WTC11 (cell line): Measurements from ENCODE around the gene OPALIN. TPM values are rescaled to one million over a fixed set of nuclear protein-coding genes. Genes with fewer than 3 reads are reported as not detected.

Source experiments
- ATAC-seq: fragments of 200-7000 bp; cut with Tn5 transposase; 2 replicates; pipeline ENCODE4 v1.10.0; 2021; ENCODE audit warnings: mild to moderate bottlenecking, moderate library complexity
- CTCF ChIA-PET: fragments of 300-600 bp; sonication (Branson Sonifier 250); formaldehyde crosslinking; loops from one replicate; lab custom pipeline; 2021; ENCODE audit warnings: antibody characterized with exemption; lab: Charles Lee
- POLR2A ChIA-PET: fragments of 350-600 bp; sonication (Branson Sonifier 250); formaldehyde crosslinking; loops from one replicate; lab custom pipeline; 2021; ENCODE audit warnings: antibody characterized with exemption; lab: Charles Lee
- DNase-seq: peaks from one replicate; pipeline ENCODE4 v3.0.0; 2021; ENCODE audit warnings: low spot score
- H3K27ac Mint-ChIP-seq: 2 replicates; pipeline ENCODE4 v1.8.0; 2021; ENCODE audit warnings: mixed read lengths
- H3K27me3 Mint-ChIP-seq: 2 replicates; pipeline ENCODE4 v1.8.0; 2021; ENCODE audit warnings: low read depth, mild to moderate bottlenecking, moderate library complexity, mixed read lengths
- H3K36me3 Mint-ChIP-seq: 2 replicates; pipeline ENCODE4 v1.8.0; 2021; ENCODE audit warnings: mixed read lengths
- H3K4me1 Mint-ChIP-seq: 2 replicates; pipeline ENCODE4 v1.8.0; 2022; ENCODE audit warnings: mixed read lengths
- H3K4me3 Mint-ChIP-seq: 2 replicates; pipeline ENCODE4 v1.8.0; 2021; ENCODE audit warnings: mild to moderate bottlenecking, moderate library complexity, mixed read lengths
- H3K9me3 Mint-ChIP-seq: 2 replicates; pipeline ENCODE4 v1.8.0; 2021; ENCODE audit warnings: mixed read lengths
- ATF1 ChIP-seq: sonication (generic); formaldehyde crosslinking; IDR thresholded peaks from 2 replicates; pipeline ENCODE4 v1.8.1; 2023; ENCODE audit warnings: mild to moderate bottlenecking, moderate library complexity, missing genetic modification reagents
- CREB1 ChIP-seq: sonication (generic); formaldehyde crosslinking; IDR thresholded peaks from 2 replicates; pipeline ENCODE4 v1.8.0; 2023; ENCODE audit warnings: mild to moderate bottlenecking, missing genetic modification reagents
- CREM ChIP-seq: sonication (generic); formaldehyde crosslinking; IDR thresholded peaks from 2 replicates; pipeline ENCODE4 v1.8.1; 2022; ENCODE audit warnings: mild to moderate bottlenecking, missing genetic modification reagents, moderate library complexity
- EMX1 ChIP-seq: fragments of 250-450 bp; sonication (Bioruptor Pico); IDR thresholded peaks from 2 replicates; pipeline ENCODE4 v1.8.0; 2021; ENCODE audit warnings: mild to moderate bottlenecking
- GABPB1 ChIP-seq: sonication (generic); formaldehyde crosslinking; IDR thresholded peaks from 2 replicates; pipeline ENCODE4 v1.8.1; 2023; ENCODE audit warnings: mild to moderate bottlenecking, missing genetic modification reagents
- GRHL2 ChIP-seq: fragments of 250-450 bp; sonication (Bioruptor Pico); IDR thresholded peaks from 2 replicates; pipeline ENCODE4 v1.8.0; 2022; ENCODE audit warnings: mild to moderate bottlenecking, moderate library complexity; ENCODE audit not compliant: insufficient replicate concordance, severe bottlenecking
- JAZF1 ChIP-seq: fragments of 250-450 bp; sonication (Bioruptor Pico); IDR thresholded peaks from 2 replicates; pipeline ENCODE4 v1.9.0; 2021; ENCODE audit warnings: moderate library complexity, mild to moderate bottlenecking, inconsistent platforms
- KAT7 ChIP-seq: sonication (generic); formaldehyde crosslinking; IDR thresholded peaks from 2 replicates; pipeline ENCODE4 v1.8.1; 2023; ENCODE audit warnings: missing genetic modification reagents, mild to moderate bottlenecking, borderline replicate concordance
- NFATC4 ChIP-seq: fragments of 250-450 bp; sonication (Bioruptor Pico); IDR thresholded peaks from 2 replicates; pipeline ENCODE4 v1.9.0; 2021; ENCODE audit warnings: mild to moderate bottlenecking
- NR2C2 ChIP-seq: sonication (generic); formaldehyde crosslinking; IDR thresholded peaks from 2 replicates; pipeline ENCODE4 v1.8.0; 2022; ENCODE audit warnings: mild to moderate bottlenecking, missing genetic modification reagents
- PRRX2 ChIP-seq: fragments of 250-450 bp; sonication (Bioruptor Pico); IDR thresholded peaks from 2 replicates; pipeline ENCODE4 v1.8.0; 2021; ENCODE audit warnings: mild to moderate bottlenecking
- RORB ChIP-seq: fragments of 250-450 bp; sonication (Bioruptor Pico); IDR thresholded peaks from 2 replicates; pipeline ENCODE4 v1.9.0; 2021; ENCODE audit warnings: mild to moderate bottlenecking
- SOX15 ChIP-seq: fragments of 250-450 bp; sonication (Bioruptor Pico); IDR thresholded peaks from 2 replicates; pipeline ENCODE4 v1.9.0; 2021; ENCODE audit warnings: mild to moderate bottlenecking
- ZBTB21 ChIP-seq: sonication (generic); formaldehyde crosslinking; IDR thresholded peaks from 2 replicates; pipeline ENCODE4 v1.8.1; 2023; ENCODE audit warnings: mild to moderate bottlenecking, missing genetic modification reagents, borderline replicate concordance
- ZNF121 ChIP-seq: sonication (generic); formaldehyde crosslinking; IDR thresholded peaks from 2 replicates; pipeline ENCODE4 v1.8.0; 2023; ENCODE audit warnings: missing genetic modification reagents
- ZNF219 ChIP-seq: sonication (generic); formaldehyde crosslinking; IDR thresholded peaks from 2 replicates; pipeline ENCODE4 v1.8.0; 2023; ENCODE audit warnings: missing genetic modification reagents, mild to moderate bottlenecking, borderline replicate concordance
- ZNF232 ChIP-seq: sonication (generic); formaldehyde crosslinking; IDR thresholded peaks from 2 replicates; pipeline ENCODE4 v1.8.0; 2022; ENCODE audit warnings: mild to moderate bottlenecking, missing genetic modification reagents
- ZNF396 ChIP-seq: fragments of 250-450 bp; sonication (Bioruptor Pico); IDR thresholded peaks from 2 replicates; pipeline ENCODE4 v1.8.0; 2021; ENCODE audit warnings: mild to moderate bottlenecking, moderate library complexity, borderline replicate concordance
- total RNA-seq: library from RNA; stranded (reverse); gene quantifications from 3 replicates; pipeline ENCODE4 v1.2.3, GENCODE V29; 2021
- TF ChIP-seq, protein P1 (sequence below): fragments of 200-600 bp; IDR thresholded peaks from 2 replicates; pipeline ENCODE4 v1.8.0; 2022; ENCODE audit warnings: antibody characterized with exemption
- TF ChIP-seq, protein P2 (sequence below): sonication (generic); formaldehyde crosslinking; IDR thresholded peaks from 2 replicates; pipeline ENCODE4 v1.8.0; 2022; ENCODE audit warnings: missing genetic modification reagents
- TF ChIP-seq, protein P3 (sequence below): fragments of 250-450 bp; sonication (Bioruptor Pico); IDR thresholded peaks from 2 replicates; pipeline ENCODE4 v1.9.0; 2021; ENCODE audit warnings: moderate library complexity, mild to moderate bottlenecking, inconsistent platforms, borderline replicate concordance

OPALIN gene
- total RNA-seq, 1 experiment from 2014 or later, result 0.04 TPM

DNA sequence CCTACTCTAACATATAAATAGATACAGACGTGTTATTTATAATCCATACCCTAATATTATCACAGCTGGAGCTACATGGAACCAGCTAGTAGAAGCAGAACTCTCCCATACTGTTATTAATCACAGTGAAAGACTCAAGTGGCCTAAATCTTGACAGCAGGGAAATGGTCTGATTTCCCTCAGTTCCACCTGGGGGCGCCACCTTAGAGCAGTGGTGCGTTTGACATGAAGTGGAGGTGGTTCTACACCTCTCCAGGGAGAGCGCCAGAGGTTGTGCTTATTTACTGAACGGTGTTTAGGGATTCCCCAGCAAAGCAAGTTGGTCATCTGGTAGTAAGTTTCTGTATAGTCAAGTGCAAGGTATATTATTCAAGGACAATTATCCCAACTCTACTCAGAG lies 37.0 kb downstream of the OPALIN start:
- ChIA-PET POLR2A (no interaction called here), CTCF (interaction anchor here (0.6 to 5.4 kb wide), 8 partner anchors 8 to 92 kb away, joined by 3 to 49 read pairs (median 4); no protein-coding TSS in a partner anchor)
- Mint-ChIP-seq H3K27me3 (no peaks in the 10 kb centered on the region), H3K36me3 (no peaks in the 10 kb centered on the region), H3K27ac (no peak overlapping the region), H3K4me1 (peaks cover 20% of the 10 kb centered on the region), H3K4me3 (no peak overlapping the region), H3K9me3 (no peaks in the 10 kb centered on the region)
- DNase-seq (peak; percentile 63), ATAC-seq (peak; percentile 93)
- no peak for TF ChIP-seq NFATC4 (CRISPR knock-in tag)
- TF ChIP-seq, protein P1, sequence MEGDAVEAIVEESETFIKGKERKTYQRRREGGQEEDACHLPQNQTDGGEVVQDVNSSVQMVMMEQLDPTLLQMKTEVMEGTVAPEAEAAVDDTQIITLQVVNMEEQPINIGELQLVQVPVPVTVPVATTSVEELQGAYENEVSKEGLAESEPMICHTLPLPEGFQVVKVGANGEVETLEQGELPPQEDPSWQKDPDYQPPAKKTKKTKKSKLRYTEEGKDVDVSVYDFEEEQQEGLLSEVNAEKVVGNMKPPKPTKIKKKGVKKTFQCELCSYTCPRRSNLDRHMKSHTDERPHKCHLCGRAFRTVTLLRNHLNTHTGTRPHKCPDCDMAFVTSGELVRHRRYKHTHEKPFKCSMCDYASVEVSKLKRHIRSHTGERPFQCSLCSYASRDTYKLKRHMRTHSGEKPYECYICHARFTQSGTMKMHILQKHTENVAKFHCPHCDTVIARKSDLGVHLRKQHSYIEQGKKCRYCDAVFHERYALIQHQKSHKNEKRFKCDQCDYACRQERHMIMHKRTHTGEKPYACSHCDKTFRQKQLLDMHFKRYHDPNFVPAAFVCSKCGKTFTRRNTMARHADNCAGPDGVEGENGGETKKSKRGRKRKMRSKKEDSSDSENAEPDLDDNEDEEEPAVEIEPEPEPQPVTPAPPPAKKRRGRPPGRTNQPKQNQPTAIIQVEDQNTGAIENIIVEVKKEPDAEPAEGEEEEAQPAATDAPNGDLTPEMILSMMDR, result peak; percentile 39; the same call in 1 of the 2 replicates

DNA sequence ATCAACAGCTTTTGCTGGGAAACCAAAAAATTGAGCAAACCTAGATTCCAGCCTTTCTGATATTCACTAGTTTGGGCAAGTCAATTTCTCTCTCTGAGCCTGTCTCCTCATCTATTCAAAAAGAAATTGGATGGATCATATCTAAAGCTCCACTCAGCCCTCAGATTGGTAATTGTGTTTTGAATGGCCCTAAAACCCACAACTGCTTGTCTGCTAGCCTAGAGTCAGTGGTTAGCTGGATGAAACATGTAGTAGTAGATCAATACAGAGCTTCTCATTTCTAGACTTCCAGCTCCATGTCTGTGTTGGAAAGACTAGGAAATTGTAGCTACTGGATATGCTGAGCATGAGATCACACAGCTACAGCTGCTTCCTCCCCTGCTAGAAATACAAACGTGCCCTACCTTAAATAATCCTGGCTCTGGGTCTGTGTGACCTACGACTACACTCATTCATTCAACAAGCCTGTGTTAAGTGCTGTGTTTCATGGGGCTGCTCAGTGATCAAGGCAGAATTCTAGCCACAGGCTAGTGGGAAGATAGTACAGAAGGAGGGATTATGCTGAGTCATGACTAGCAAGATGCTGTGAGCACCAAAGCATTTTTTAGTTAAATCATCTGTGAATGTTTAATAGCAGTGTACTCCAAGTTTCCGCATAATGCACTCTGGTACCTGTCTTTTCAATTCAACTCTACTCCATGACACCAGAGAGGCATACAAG lies 38.9 kb downstream of the OPALIN start:
- Mint-ChIP-seq H3K4me3 (no peak overlapping the region), H3K36me3 (no peaks in the 10 kb centered on the region), H3K27me3 (no peaks in the 10 kb centered on the region), H3K9me3 (no peaks in the 10 kb centered on the region), H3K27ac (no peak overlapping the region), H3K4me1 (peaks cover 34% of the 10 kb centered on the region)
- ATAC-seq, result no peak
- no peak for DNase-seq
- POLR2A ChIA-PET, result no interaction called here
- no peak for TF ChIP-seq ZBTB21 (CRISPR knock-in tag)
- no peak for TF ChIP-seq NR2C2 (CRISPR knock-in tag)
- TF ChIP-seq EMX1 (CRISPR knock-in tag), result no peak
- no peak for TF ChIP-seq KAT7 (CRISPR knock-in tag)
- TF ChIP-seq, protein P2, sequence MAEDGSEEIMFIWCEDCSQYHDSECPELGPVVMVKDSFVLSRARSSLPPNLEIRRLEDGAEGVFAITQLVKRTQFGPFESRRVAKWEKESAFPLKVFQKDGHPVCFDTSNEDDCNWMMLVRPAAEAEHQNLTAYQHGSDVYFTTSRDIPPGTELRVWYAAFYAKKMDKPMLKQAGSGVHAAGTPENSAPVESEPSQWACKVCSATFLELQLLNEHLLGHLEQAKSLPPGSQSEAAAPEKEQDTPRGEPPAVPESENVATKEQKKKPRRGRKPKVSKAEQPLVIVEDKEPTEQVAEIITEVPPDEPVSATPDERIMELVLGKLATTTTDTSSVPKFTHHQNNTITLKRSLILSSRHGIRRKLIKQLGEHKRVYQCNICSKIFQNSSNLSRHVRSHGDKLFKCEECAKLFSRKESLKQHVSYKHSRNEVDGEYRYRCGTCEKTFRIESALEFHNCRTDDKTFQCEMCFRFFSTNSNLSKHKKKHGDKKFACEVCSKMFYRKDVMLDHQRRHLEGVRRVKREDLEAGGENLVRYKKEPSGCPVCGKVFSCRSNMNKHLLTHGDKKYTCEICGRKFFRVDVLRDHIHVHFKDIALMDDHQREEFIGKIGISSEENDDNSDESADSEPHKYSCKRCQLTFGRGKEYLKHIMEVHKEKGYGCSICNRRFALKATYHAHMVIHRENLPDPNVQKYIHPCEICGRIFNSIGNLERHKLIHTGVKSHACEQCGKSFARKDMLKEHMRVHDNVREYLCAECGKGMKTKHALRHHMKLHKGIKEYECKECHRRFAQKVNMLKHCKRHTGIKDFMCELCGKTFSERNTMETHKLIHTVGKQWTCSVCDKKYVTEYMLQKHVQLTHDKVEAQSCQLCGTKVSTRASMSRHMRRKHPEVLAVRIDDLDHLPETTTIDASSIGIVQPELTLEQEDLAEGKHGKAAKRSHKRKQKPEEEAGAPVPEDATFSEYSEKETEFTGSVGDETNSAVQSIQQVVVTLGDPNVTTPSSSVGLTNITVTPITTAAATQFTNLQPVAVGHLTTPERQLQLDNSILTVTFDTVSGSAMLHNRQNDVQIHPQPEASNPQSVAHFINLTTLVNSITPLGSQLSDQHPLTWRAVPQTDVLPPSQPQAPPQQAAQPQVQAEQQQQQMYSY (CRISPR knock-in tag), result no peak
- no peak for TF ChIP-seq ZNF121 (CRISPR knock-in tag)
- TF ChIP-seq ATF1 (CRISPR knock-in tag), result no peak
- CTCF ChIA-PET, result interaction anchor here (0.5 to 2.1 kb wide), 8 partner anchors 10 to 303 kb away, joined by 3 to 6 read pairs (median 3); no protein-coding TSS in a partner anchor

DNA sequence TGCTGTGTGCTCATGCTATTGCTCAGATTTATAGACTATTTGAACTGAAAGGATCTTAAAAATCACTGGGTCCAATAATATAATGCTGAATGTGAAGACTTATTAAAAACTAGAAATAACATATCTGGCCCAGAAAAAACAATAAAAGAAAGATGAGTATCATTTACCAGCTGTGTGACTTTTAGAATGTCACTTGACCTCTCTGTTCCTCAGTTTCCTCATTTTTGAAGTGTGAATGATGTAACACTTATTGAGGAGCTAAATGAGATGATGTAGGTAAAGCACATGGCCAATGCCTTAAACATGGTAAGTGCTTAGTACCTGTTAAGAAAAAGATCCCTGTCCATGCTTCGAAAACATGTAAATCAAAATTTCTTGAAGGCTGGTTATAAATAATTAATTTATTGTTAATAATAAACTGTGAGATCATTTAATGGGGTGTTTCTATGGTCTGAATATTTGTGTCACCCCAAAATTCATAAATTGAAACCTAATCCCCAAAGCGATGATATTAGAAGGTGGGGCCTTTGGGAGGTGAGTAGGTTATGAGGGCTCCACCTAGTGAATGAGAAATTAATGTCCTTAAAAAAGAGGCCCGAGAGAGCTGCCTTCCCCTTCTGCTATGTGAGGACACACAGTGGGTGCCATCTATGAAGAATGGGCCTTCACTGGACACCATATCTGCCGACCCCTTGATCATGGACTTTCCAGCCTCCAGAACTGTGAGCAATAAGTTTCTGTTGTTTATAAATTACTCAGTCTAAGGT lies 41.6 kb downstream of the OPALIN start:
- no peak overlapping the region for H3K27ac Mint-ChIP-seq
- H3K27me3 Mint-ChIP-seq, result no peaks in the 10 kb centered on the region
- H3K9me3 Mint-ChIP-seq, result no peaks in the 10 kb centered on the region
- DNase-seq (no peak), ATAC-seq (no peak)
- POLR2A ChIA-PET, result no interaction called here
- no peak overlapping the region for H3K4me3 Mint-ChIP-seq
- CTCF ChIA-PET, result interaction anchor here (0.6 to 2.7 kb wide), 11 partner anchors 12 to 301 kb away, joined by 3 to 23 read pairs (median 3); partner anchors contain the start of gene BLNK
- no peaks in the 10 kb centered on the region for H3K36me3 Mint-ChIP-seq
- peaks cover 51% of the 10 kb centered on the region for H3K4me1 Mint-ChIP-seq
- no peak for TF ChIP-seq ZNF232 (CRISPR knock-in tag)
- TF ChIP-seq JAZF1 (CRISPR knock-in tag), result no peak
- TF ChIP-seq, protein P3, sequence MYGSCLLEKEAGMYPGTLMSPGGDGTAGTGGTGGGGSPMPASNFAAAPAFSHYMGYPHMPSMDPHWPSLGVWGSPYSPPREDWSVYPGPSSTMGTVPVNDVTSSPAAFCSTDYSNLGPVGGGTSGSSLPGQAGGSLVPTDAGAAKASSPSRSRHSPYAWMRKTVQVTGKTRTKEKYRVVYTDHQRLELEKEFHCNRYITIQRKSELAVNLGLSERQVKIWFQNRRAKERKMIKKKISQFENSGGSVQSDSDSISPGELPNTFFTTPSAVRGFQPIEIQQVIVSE (CRISPR knock-in tag), result no peak
- TF ChIP-seq GABPB1, result no peak
- TF ChIP-seq, protein P1, result no peak
- TF ChIP-seq ZNF396, result no peak
- no peak for TF ChIP-seq CREB1
- TF ChIP-seq NR2C2 (CRISPR knock-in tag), result no peak
- TF ChIP-seq CREM (CRISPR knock-in tag), result no peak
- TF ChIP-seq SOX15 (CRISPR knock-in tag), result no peak
- TF ChIP-seq PRRX2 (CRISPR knock-in tag), result no peak
- TF ChIP-seq ZNF219 (CRISPR knock-in tag), result no peak
- TF ChIP-seq NFATC4 (CRISPR knock-in tag), result no peak
- TF ChIP-seq GRHL2 (CRISPR knock-in tag), result no peak
- no peak for TF ChIP-seq RORB
